ENCODE measurements around the gene HDAC7.

DNA sequence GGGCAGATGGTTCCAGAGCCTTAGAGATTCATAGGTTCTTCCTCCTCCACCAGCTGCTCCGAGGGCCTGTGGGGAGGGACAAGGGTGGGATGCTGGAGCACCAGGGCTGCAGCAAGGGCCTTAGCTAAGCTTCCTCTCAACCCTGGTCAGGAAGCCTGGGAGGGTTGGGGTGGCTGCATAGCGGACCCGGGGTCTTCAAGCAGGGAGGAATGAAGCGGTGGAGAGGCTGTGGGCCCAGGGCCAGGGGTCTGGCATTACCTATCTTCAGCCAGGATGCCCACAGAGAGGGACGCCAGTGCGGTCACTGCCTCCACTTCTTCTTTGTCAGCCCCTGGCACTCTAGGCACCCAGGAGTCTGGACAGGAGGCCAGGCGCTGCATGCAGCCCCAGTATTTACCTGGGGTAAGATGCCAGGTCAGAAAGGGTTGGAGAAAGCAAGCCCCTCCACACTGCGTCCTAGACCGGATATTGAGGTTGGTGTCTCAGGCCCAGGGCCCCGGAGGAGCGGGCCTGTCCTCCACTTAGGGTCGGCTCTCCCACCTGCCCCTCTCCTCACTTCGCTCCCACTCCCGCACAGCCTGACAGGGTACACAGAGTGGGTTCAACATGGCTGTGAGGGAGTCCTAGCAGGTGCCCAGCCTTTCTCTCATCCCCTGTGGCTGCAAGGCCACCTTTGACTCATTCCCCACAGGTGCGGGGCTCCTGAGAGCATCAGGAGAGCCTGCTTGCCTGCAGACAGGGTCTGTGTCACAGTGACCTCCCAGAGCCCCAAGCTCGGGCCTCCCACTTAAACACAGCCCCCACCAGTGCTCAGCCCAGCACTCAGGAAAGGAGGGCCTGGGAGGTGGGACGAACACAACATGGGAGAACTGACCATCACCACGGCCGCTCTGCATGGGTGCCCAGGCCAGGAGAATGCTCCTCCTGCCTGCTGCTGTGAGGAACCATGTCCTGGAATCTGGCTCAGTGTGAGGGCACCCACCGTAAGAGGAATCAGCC lies 35.6 kb downstream of the HDAC7 start:
- TF ChIP-seq POLR2A (IDR thresholded peaks at IDR 0.05; ENCODE audit: low read depth) (no peak), POLR2AphosphoS5 (IDR thresholded peaks at IDR 0.05) (no peak), EP300 (IDR thresholded peaks at IDR 0.05) (no peak)
- TF ChIP-seq, protein P1, sequence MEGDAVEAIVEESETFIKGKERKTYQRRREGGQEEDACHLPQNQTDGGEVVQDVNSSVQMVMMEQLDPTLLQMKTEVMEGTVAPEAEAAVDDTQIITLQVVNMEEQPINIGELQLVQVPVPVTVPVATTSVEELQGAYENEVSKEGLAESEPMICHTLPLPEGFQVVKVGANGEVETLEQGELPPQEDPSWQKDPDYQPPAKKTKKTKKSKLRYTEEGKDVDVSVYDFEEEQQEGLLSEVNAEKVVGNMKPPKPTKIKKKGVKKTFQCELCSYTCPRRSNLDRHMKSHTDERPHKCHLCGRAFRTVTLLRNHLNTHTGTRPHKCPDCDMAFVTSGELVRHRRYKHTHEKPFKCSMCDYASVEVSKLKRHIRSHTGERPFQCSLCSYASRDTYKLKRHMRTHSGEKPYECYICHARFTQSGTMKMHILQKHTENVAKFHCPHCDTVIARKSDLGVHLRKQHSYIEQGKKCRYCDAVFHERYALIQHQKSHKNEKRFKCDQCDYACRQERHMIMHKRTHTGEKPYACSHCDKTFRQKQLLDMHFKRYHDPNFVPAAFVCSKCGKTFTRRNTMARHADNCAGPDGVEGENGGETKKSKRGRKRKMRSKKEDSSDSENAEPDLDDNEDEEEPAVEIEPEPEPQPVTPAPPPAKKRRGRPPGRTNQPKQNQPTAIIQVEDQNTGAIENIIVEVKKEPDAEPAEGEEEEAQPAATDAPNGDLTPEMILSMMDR (IDR thresholded peaks at IDR 0.05) = no peak

Data from esophagus muscularis mucosa (tissue), 4 donors.